Activated CD8-positive, alpha-beta T cell treated with anti-CD3 and anti-CD28 coated beads for 36 hours (primary cell): ENCODE results near the gene TCF7L2. TPM values are rescaled to one million over a fixed set of nuclear protein-coding genes. Genes with fewer than 3 reads are reported as not detected.

Experiments used
- ATAC-seq: fragments of 200-7000 bp; cut with Tn5 transposase; one replicate; pipeline ENCODE4 v1.10.0; 2021; ENCODE audit warnings: mild to moderate bottlenecking, moderate library complexity
- CTCF ChIA-PET: fragments of 350-600 bp; sonication (Branson Sonifier 250); formaldehyde crosslinking; loops from one replicate; lab custom pipeline; 2021; ENCODE audit warnings: antibody characterized with exemption; lab: Charles Lee
- POLR2A ChIA-PET: fragments of 350-600 bp; sonication (Branson Sonifier 250); formaldehyde crosslinking; loops from one replicate; lab custom pipeline; 2021; ENCODE audit warnings: antibody characterized with exemption; lab: Charles Lee
- DNase-seq: peaks from one replicate; pipeline ENCODE4 v3.0.0-alpha.2; 2020
- H3K27ac Mint-ChIP-seq: one replicate; pipeline ENCODE4 v1.8.0; 2021; ENCODE audit warnings: mild to moderate bottlenecking, mixed read lengths
- H3K27me3 Mint-ChIP-seq: one replicate; pipeline ENCODE4 v1.8.0; 2021; ENCODE audit warnings: mixed read lengths
- H3K36me3 Mint-ChIP-seq: one replicate; pipeline ENCODE4 v1.8.0; 2021; ENCODE audit warnings: low read depth, mixed read lengths
- H3K4me1 Mint-ChIP-seq: one replicate; pipeline ENCODE4 v1.8.0; 2021; ENCODE audit warnings: low read depth, mixed read lengths
- H3K4me3 Mint-ChIP-seq: one replicate; pipeline ENCODE4 v1.8.0; 2021; ENCODE audit warnings: mild to moderate bottlenecking, moderate library complexity, mixed read lengths
- H3K9me3 Mint-ChIP-seq: one replicate; pipeline ENCODE4 v1.8.0; 2021; ENCODE audit warnings: mixed read lengths
- intact Hi-C: fragments of 100-400 bp; cut with micrococcal nuclease; formaldehyde crosslinking; loops from one replicate; pipeline ENCODE4 v1.10.0; 2022
- total RNA-seq, 2 experiments: library from RNA; stranded (reverse); gene quantifications; one replicate each; pipeline ENCODE4 v1.2.3, GENCODE V29; 2021
- TF ChIP-seq, protein P1 (sequence below): fragments of 200-600 bp; IDR thresholded peaks from one replicate; pipeline ENCODE4 v1.8.0; 2022; ENCODE audit warnings: antibody characterized with exemption, mild to moderate bottlenecking

The TCF7L2 gene
- total RNA-seq, 2 experiments from 2014 or later, result 1.5 to 1.6 TPM

DNA sequence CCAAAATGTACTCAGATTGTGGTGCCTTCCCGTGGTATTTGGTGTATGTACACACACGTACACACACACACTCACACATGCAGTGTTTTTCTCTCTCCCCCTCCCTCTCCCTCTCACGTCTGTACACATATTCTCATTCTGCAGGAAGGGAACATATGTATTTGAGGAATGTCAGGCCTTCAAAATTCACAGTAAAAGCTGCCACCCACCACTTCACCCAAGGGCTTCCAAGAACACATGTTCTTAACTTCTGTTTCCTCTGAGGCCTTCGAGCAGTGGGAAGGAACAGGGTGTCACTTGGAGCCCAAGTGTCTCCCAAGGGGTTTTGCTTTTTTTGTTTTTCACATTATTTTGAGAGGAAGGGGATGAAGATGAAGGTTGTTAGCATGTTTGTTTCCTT is 198.9 kb downstream of the TCF7L2 start:
- ATAC-seq (no peak), DNase-seq (no peak)
- POLR2A ChIA-PET, result no interaction called here
- Mint-ChIP-seq H3K9me3 (no peaks in the 10 kb centered on the region), H3K36me3 (peaks cover 11% of the 10 kb centered on the region), H3K4me1 (no peaks in the 10 kb centered on the region), H3K27ac (no peak overlapping the region), H3K4me3 (no peak overlapping the region), H3K27me3 (no peaks in the 10 kb centered on the region)
- intact Hi-C loops, result no loop called here
- TF ChIP-seq, protein P1, sequence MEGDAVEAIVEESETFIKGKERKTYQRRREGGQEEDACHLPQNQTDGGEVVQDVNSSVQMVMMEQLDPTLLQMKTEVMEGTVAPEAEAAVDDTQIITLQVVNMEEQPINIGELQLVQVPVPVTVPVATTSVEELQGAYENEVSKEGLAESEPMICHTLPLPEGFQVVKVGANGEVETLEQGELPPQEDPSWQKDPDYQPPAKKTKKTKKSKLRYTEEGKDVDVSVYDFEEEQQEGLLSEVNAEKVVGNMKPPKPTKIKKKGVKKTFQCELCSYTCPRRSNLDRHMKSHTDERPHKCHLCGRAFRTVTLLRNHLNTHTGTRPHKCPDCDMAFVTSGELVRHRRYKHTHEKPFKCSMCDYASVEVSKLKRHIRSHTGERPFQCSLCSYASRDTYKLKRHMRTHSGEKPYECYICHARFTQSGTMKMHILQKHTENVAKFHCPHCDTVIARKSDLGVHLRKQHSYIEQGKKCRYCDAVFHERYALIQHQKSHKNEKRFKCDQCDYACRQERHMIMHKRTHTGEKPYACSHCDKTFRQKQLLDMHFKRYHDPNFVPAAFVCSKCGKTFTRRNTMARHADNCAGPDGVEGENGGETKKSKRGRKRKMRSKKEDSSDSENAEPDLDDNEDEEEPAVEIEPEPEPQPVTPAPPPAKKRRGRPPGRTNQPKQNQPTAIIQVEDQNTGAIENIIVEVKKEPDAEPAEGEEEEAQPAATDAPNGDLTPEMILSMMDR, result no peak
- CTCF ChIA-PET, result no interaction called here

DNA sequence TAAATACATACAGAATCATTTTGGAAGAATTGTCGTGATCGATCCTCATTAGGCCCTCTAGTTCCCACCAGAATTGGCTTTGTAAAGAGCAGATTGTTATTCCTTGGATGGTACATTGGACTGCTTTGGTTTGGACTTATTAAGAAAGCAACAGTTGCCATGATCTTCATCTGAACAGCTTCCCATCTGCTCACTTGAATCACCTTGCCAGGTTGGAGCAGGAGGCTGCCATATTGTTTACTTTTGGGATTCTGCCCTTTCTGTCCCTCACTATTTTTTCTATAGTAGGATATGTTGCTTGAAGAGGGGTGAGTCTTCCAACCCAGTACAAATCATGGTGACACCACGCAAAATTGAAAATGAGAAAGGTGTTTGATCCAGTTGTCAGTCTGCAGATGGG is 199.6 kb downstream of the TCF7L2 start:
- CTCF ChIA-PET, result no interaction called here
- intact Hi-C loops, result no loop called here
- DNase-seq (no peak), ATAC-seq (no peak)
- TF ChIP-seq, protein P1, result no peak
- Mint-ChIP-seq H3K4me3 (no peak overlapping the region), H3K27ac (no peak overlapping the region), H3K4me1 (no peaks in the 10 kb centered on the region), H3K36me3 (peaks cover 11% of the 10 kb centered on the region), H3K9me3 (no peaks in the 10 kb centered on the region), H3K27me3 (no peaks in the 10 kb centered on the region)
- POLR2A ChIA-PET, result no interaction called here

DNA sequence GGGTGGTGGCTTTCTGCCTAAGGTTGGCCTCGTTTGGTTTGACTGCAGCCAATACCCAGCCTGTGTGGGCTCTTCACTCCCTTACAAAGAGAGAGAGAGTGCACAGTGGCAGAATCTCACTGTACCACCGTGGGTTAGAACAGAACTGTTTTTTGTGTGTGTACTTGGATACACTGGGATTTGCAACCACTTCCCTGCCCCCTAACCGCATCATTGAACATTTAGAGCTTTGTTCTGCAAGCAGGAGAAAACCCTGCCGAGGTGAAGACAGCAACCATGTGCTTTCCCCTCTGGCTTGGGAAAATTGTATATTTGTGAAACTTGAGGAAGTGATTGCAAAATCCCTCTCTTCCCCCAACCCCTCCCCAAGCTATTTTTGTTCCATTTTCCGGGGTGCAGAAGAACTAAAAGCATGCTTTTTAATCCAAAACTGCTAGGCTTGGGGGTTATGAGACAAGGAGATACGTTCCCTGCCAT is 201.2 kb downstream of the TCF7L2 start:
- TF ChIP-seq, protein P1, result no peak
- Mint-ChIP-seq H3K27me3 (no peaks in the 10 kb centered on the region), H3K9me3 (no peaks in the 10 kb centered on the region), H3K36me3 (peaks cover 8% of the 10 kb centered on the region), H3K4me3 (no peak overlapping the region), H3K4me1 (no peaks in the 10 kb centered on the region), H3K27ac (no peak overlapping the region)
- DNase-seq (no peak), ATAC-seq (no peak)
- POLR2A ChIA-PET, result no interaction called here
- intact Hi-C loops, result no loop called here
- CTCF ChIA-PET, result no interaction called here

DNA sequence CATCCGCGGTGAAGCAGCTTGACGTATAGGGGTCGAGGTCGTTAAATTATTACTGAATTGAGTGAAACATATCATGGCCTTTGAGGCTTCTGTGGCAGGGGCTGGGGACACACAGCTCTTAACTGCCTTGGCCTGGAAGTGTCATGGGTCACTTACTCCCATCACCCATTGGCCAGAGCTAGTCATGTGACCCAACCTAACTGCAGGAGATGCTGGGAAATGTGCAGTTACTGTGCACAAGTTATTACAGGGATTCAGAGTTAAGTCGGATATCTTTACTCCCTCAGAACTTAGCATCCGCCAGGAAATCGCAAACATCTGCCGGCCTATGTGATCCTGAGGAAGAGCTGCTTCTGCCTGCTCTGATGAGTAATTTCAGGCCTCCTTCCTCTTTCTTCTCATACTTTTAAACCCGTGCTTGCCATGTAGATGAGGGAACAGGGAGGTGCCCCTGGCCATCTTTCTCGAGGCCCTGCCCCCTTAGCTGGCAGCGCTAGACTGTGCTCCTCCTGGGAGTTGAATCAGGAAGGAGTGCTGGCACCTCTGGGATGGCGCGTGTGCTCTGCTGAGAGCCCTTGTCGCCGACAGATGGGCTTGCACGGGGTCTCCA is 203.6 kb downstream of the TCF7L2 start:
- Mint-ChIP-seq H3K4me3 (no peak overlapping the region), H3K36me3 (peaks cover 8% of the 10 kb centered on the region), H3K9me3 (no peaks in the 10 kb centered on the region), H3K27me3 (no peaks in the 10 kb centered on the region), H3K27ac (no peak overlapping the region), H3K4me1 (no peaks in the 10 kb centered on the region)
- POLR2A ChIA-PET, result interaction anchor here (1.0 kb wide), 1 partner anchor 247 kb away, joined by 3 read pairs; no protein-coding TSS in a partner anchor
- TF ChIP-seq, protein P1, result no peak
- CTCF ChIA-PET, result no interaction called here
- DNase-seq (no peak), ATAC-seq (no peak)
- intact Hi-C loops, result no loop called here

DNA sequence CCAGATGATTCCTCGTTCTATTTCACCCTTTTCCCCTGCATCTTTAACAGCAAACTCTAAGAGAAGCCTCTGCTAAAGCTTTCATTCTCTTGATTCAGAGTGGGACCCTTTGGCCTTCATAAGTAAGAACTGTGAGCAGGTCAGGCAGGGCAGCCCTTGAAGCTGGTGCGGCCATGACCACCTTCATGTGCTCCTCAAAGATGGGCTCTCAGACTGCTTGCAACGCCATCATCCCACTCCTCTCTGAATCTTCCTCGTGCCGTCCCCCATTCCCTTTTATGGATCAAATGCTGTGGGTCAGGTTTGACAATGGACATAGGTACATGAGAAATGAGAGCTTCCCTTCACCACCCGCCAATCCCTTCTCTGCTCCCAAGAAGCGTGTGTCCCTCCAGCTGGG is 207.4 kb downstream of the TCF7L2 start:
- peaks cover 6% of the 10 kb centered on the region for H3K36me3 Mint-ChIP-seq
- ATAC-seq, result no peak
- no peaks in the 10 kb centered on the region for H3K4me1 Mint-ChIP-seq
- no peak overlapping the region for H3K4me3 Mint-ChIP-seq
- H3K9me3 Mint-ChIP-seq, result no peaks in the 10 kb centered on the region
- intact Hi-C loops, result no loop called here
- no peak for DNase-seq
- ChIA-PET POLR2A (no interaction called here), CTCF (no interaction called here)
- H3K27me3 Mint-ChIP-seq, result no peaks in the 10 kb centered on the region
- TF ChIP-seq, protein P1, result no peak
- no peak overlapping the region for H3K27ac Mint-ChIP-seq
